ENCODE data around the gene NCKAP1.

The NCKAP1 gene

GRCh38 chr2:183035954-183036669 is 2.1 kb downstream of the NCKAP1 start:
- peak overlapping the region; percentile 90 for H3K4me3 ChIP-seq (ENCODE audit: low read length)
- TF ChIP-seq CTCF (conservative IDR thresholded peaks at IDR 0.05; ENCODE audit: low read depth, low read length), result no peak

DNA sequence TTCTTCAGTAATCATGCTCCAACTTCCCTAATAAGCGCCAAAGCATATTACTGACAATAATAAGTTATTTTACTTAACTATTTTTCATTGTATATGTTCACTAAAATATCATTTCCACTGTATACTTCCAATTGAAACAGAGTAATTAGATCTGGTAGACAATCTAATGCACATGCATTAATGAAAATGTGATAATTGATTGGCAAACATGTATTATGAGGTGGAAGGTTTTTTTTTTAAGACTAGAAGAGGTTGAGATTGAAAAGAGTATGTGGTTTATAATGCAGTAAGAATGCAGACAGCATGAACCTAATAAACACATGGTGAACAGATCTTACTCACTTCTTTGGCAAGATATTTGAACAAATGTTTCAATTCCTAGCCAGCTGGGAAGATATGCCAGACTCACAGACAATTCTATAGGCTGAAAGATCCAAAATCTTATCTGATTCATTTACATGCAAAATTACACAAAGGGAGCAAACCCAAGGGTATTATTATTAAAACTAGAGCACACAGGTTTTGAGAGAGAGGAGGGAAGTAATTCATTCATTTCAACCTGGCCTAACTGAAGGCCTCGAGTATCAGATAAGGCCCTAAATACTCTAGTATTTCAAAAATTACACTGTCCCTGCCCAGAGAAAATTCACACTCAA is 2.8 kb downstream of the NCKAP1 start:
- peak overlapping the region; percentile 90 for H3K4me3 ChIP-seq (ENCODE audit: low read length)
- no peak for DNase-seq (ENCODE audit: low read depth)
- no peak for TF ChIP-seq CTCF (conservative IDR thresholded peaks at IDR 0.05; ENCODE audit: low read depth, low read length)

More at GRCh38 chr2:183035954-183036669, 2.1 kb downstream of the NCKAP1 start:
- DNase-seq (ENCODE audit: low read depth), result no peak

GRCh38 chr2:183034806-183035205 is 3.5 kb downstream of the NCKAP1 start:
- no peak for DNase-seq (ENCODE audit: low read depth)
- TF ChIP-seq CTCF (conservative IDR thresholded peaks at IDR 0.05; ENCODE audit: low read depth, low read length), result no peak
- H3K4me3 ChIP-seq (ENCODE audit: low read length), result no peak overlapping the region

- TF ChIP-seq CTCF (conservative IDR thresholded peaks at IDR 0.05; ENCODE audit: low read depth, low read length), result no peak
- H3K4me3 ChIP-seq (ENCODE audit: low read length), result no peak overlapping the region
- no peak for DNase-seq (ENCODE audit: low read depth)
Measured at GRCh38 chr2:183033951-183034350, 4.3 kb downstream of the NCKAP1 start.

DNA sequence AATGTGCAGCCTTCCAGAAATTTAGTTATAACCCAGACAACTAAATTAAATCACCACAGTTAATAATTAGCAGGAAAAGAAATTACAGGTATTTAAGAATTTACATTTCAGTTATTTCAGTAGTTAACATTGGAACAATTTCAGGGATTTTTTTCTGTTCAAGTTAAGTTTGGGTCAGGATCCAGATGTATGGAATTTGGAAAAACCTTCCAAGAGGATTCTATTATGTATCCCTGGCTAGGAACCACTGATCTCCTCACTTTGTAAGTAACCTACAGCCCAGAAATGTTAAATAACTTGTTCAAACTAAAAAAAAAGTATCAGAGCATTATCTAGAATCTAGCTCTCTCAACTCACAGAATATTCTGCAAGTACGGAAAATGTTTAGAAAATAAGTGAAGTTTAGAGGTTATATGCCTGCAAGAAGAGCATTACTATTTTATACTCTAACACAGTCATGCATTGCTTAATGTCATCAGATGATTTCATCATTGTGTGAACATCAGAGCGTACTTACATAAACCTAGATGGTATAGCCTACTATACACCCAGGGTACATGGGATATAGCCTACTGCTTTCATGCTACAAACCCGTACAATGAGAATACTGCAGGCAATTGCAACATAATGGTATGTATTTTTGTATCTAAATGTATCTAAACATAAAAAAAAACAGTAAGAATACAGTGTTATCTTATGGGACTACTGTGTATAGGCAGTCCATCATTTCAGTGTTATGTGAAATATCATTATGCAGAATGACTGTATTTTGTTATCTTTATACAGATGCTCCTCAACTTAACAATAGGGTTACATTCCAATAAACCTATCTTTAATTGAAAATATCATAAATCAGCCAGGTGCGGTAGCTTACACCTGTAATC is 6.1 kb downstream of the NCKAP1 start:
- DNase-seq (ENCODE audit: low read depth), result no peak
- H3K4me3 ChIP-seq (ENCODE audit: low read length), result no peak overlapping the region
- TF ChIP-seq CTCF (conservative IDR thresholded peaks at IDR 0.05; ENCODE audit: low read depth, low read length), result no peak

DNA sequence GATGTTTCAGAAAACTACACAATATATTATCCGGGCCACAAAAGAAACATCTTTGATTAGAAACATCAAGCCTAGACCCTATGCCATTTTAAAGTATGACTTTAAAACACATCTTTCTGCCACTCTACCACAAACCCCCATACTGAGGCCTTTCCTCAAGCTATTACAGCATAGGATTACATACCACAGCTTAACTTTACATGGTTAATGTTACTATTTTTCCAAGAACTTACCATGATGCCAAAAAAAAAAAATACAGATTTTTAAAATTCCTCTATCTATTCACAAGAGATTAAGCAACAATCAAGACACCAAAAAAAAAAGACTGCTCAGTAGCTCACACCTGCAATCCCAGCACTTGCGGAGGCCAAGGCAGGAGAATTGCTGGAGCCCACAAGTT is 9.0 kb downstream of the NCKAP1 start:
- no peak for TF ChIP-seq CTCF (conservative IDR thresholded peaks at IDR 0.05; ENCODE audit: low read depth, low read length)
- DNase-seq (ENCODE audit: low read depth), result no peak
- H3K4me3 ChIP-seq (ENCODE audit: low read length), result no peak overlapping the region

All from retinal pigment epithelial cell (primary cell).